HEK293T (cell line): ENCODE results near the gene TTR.

Experiments used
- BHLHE40 ChIP-seq: fragments of 450-650 bp; IDR thresholded peaks from 2 replicates; pipeline ENCODE4 v1.6.1; 2016; ENCODE audit warnings: mild to moderate bottlenecking, moderate library complexity, borderline replicate concordance
- FOXK2 ChIP-seq: fragments of 450-650 bp; IDR thresholded peaks from 2 replicates; pipeline ENCODE4 v1.6.1; 2016; ENCODE audit warnings: mild to moderate bottlenecking
- FOXM1 ChIP-seq: fragments of 450-650 bp; IDR thresholded peaks from 2 replicates; pipeline ENCODE4 v1.6.1; 2017; ENCODE audit warnings: mild to moderate bottlenecking, borderline replicate concordance
- SUZ12 ChIP-seq: fragments of 450-650 bp; IDR thresholded peaks from 2 replicates; pipeline ENCODE4 v1.6.1; 2016; ENCODE audit warnings: mild to moderate bottlenecking
- ZNF384 ChIP-seq: fragments of 450-650 bp; IDR thresholded peaks from 2 replicates; pipeline ENCODE4 v1.6.1; 2016

- TF ChIP-seq SUZ12 (no peak), ZNF384 (no peak), FOXK2 (no peak), FOXM1 (no peak), BHLHE40 (no peak)
Observed at GRCh38 chr18:31612124-31612523, 20.4 kb downstream of the TTR start.
